Bronchial epithelial cell (primary cell): ENCODE data around the gene KL. TPM values are rescaled to one million over a fixed set of nuclear protein-coding genes. Genes with fewer than 3 reads are reported as not detected.

ENCODE experiments used
- DNase-seq: peaks from one replicate; pipeline ENCODE4 v3.0.0-alpha.2; 2010; ENCODE audit warnings: low read depth
- FAIRE-seq: peaks from 2 replicates; lab custom pipeline; 2011; peaks lifted over from hg19 to GRCh38; lab: Jason Lieb, UNC
- H3K27me3 ChIP-seq: 2 replicates; pipeline ENCODE4 v1.5.1; 2011; ENCODE audit warnings: low read length; ENCODE audit not compliant: control insufficient read depth, insufficient read depth
- H3K36me3 ChIP-seq: 2 replicates; pipeline ENCODE4 v1.5.1; 2011; ENCODE audit warnings: low read length; ENCODE audit not compliant: control insufficient read depth, insufficient read depth
- H3K4me3 ChIP-seq: 2 replicates; pipeline ENCODE4 v1.5.1; 2011; ENCODE audit warnings: mild to moderate bottlenecking, low read depth, low read length, control low read depth
- CTCF ChIP-seq: IDR thresholded peaks from 2 replicates; pipeline ENCODE4 v1.5.1; 2011; ENCODE audit warnings: mild to moderate bottlenecking, moderate library complexity, low read length, control low read depth, inconsistent platforms; ENCODE audit not compliant: insufficient read depth, severe bottlenecking
- total RNA-seq: library from RNA; depleted of rRNA; stranded (reverse); fragments of >200 nt; gene quantifications from 2 replicates; pipeline ENCODE4 v1.2.1, GENCODE V29; 2014

The KL gene
- total RNA-seq, 1 donor from 2014 or later: not detected

DNA sequence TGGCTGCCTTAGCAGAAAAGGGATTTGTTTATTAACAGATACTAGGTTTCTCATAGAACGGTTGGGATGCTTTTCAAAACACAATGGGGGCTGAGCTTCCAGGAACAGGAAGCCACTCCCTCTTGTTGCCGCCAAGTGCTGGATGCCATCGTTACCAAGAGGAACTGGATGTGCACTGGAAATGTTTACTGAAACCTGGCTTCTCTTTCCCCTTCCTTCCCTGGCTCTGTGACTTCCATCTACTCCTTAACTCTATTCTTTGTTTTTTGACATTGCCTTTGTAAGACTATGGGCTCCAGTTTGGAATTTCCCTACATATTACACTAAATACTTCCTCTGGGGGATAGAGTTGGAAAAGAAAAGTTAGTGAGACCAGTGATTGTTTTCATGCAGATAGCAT is 11.7 kb upstream of the KL start:
- Histone ChIP-seq H3K36me3 (no peaks in the 10 kb centered on the region), H3K4me3 (no peak overlapping the region), H3K27me3 (no peaks in the 10 kb centered on the region)
- TF ChIP-seq CTCF: no peak
- no peak for DNase-seq
- no peak for FAIRE-seq

- TF ChIP-seq CTCF: no peak
- Histone ChIP-seq H3K4me3 (no peak overlapping the region), H3K36me3 (no peaks in the 10 kb centered on the region), H3K27me3 (peaks cover 2% of the 10 kb centered on the region)
- DNase-seq (no peak), FAIRE-seq (no peak)
These were observed 10.1 kb upstream of the KL start for GRCh38 chr13:33006134-33006533.

DNA sequence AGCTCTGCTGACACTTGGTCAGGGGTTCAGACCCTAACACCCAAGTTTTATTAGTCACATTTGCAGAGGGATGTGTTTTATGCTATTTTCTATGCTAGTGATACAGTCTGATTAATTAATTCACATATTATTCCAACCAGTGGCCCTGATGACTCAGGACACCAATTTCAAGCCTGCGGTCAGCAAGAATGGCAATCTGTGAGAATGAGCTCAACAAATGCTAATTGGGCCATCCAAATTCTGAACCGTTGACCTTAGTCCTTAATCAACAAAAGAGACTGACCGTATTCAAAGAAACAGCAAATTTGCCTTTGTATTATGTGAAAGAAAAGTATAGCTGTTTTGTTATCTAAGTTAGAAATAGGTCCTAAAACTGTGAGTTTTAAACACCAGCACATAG is 9.6 kb upstream of the KL start:
- Histone ChIP-seq H3K27me3 (peaks cover 2% of the 10 kb centered on the region), H3K36me3 (no peaks in the 10 kb centered on the region), H3K4me3 (no peak overlapping the region)
- no peak for TF ChIP-seq CTCF
- no peak for DNase-seq
- no peak for FAIRE-seq

DNA sequence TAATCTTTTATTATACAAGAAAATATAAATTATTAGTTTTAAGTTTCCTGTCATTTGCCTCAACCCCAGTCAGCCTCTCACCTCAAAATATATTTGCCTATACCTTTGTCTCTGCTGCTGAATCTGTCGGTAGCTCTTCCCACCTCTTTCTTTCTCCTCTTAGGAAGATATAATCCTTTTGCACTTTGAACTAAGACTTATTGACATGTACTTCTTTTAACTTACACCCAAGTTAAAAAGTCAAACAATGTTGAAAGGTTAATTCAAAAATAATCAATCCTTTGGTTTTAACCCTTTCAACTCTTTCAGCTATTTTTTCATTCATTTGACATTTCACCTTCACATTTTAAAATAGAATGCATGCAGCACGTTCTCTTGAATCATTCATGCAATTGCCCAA is 9.0 kb upstream of the KL start:
- H3K4me3 ChIP-seq: no peak overlapping the region
- DNase-seq (no peak), FAIRE-seq (no peak)
- no peaks in the 10 kb centered on the region for H3K36me3 ChIP-seq
- H3K27me3 ChIP-seq: peaks cover 2% of the 10 kb centered on the region
- no peak for TF ChIP-seq CTCF

- Histone ChIP-seq H3K36me3 (no peaks in the 10 kb centered on the region), H3K4me3 (no peak overlapping the region), H3K27me3 (peaks cover 2% of the 10 kb centered on the region)
- TF ChIP-seq CTCF: no peak
- DNase-seq (no peak), FAIRE-seq (no peak)
These were observed 8.3 kb upstream of the KL start for GRCh38 chr13:33007950-33008349.

- TF ChIP-seq CTCF: no peak
- peaks cover 2% of the 10 kb centered on the region for H3K27me3 ChIP-seq
- FAIRE-seq: no peak
- no peak for DNase-seq
- H3K36me3 ChIP-seq: no peaks in the 10 kb centered on the region
- H3K4me3 ChIP-seq: no peak overlapping the region
These were observed 7.1 kb upstream of the KL start for GRCh38 chr13:33008946-33009722.
